Umbilical cord (tissue), 2 donors: ENCODE measurements around the gene CRYAB. TPM values are rescaled to one million over a fixed set of nuclear protein-coding genes. Genes with fewer than 3 reads are reported as not detected.
"Not testable (repeated sequence)": the region's sequence is repeated elsewhere in the genome, so short reads cannot be mapped to it uniquely, and the experiment has no call there.

ENCODE experiments used
- DNase-seq: peaks from one replicate; pipeline ENCODE4 v3.0.0-alpha.2; 2015; ENCODE audit warnings: low spot score
- total RNA-seq: library from RNA; depleted of rRNA; stranded (reverse); fragments of >200 nt; gene quantifications from one replicate; pipeline ENCODE4 v1.2.3, GENCODE V29; 2014; ENCODE audit warnings: low replicate concordance; ENCODE audit not compliant: insufficient read depth

CRYAB gene
- total RNA-seq, 1 donor from 2014 or later, result 55.6 TPM

DNA sequence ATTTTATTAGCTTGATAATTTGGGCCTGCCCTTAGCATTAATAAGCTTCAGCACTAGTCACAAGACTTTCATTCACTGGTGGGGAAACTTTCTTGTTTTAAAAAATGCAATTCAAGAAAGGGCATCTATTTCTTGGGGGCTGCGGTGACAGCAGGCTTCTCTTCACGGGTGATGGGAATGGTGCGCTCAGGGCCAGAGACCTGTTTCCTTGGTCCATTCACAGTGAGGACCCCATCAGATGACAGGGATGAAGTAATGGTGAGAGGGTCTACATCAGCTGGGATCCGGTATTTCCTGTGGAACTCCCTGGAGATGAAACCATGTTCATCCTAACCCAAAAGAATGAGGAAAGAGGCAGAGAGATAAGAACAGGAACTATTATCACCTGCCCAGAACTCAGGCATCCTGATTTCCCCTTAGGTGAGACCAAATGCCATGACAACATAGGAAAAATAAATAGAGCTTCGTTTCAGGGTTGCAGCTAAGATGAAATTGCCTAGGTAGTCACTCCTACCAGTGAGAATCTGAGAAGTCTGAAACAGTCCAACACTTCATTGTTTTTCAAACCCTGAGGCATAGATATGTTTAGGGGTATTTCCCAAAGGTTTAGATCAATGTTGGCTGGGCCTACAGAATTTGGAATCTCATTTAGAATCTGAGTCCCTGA is 2.8 kb downstream of the CRYAB start:
- no peak for DNase-seq

DNA sequence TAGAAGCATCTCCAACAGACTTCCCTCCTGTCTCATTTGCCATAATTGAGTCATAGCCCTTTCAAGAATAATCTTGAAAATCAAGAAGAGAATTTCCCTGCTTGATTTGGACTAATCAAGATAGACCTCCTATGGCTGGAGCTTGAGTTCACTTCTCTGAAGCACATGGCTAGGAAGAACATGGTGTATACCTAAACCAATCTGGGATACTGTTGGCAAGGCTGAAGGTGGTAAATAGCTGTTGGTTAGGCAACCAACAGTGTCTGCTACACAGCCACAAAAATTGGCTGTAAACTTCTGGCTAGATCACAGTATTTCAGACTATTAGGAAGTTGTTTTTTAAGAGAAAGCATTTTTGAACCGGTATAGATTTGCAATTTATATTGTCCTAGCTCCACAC is 4.9 kb downstream of the CRYAB start:
- DNase-seq, result no peak

DNA sequence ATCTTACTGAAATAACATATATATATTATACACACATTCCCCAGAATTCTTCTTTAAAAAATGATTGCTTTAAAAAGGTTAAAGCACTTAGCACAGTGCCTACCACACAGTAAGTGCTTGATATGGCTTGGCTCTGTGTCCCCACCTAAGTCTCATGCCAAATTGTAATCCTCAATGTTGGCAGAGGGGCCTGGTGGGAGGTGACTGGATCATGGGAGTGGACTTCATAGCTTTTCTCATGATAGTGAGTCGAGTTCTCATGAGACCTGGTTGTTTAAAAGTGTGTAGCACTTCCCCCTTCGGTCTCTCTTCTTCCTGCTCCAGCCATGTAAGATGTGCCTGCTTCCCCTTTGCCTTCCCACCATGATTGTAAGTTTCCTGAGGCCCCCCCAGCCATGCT is 6.2 kb downstream of the CRYAB start:
- DNase-seq, result peak; percentile 55

DNA sequence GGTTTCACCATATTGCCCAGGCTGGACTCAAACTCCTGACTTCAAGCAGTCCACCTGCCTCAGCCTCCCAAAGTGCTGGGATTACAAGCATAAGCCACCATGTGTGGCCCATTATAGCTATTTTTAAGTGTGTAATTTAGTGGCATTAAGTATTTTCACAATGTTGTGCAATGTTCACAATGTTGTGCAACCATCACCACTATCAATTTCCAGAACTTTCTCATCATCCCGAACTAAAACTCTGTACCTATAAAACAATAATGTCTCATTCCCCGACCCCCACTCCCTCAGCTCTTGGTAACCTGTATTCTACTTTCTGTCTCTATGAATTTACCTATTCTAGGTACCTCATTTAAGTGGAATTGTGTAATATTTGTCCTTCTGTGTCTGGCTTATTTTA is 24.7 kb downstream of the CRYAB start:
- DNase-seq, result no peak

DNA sequence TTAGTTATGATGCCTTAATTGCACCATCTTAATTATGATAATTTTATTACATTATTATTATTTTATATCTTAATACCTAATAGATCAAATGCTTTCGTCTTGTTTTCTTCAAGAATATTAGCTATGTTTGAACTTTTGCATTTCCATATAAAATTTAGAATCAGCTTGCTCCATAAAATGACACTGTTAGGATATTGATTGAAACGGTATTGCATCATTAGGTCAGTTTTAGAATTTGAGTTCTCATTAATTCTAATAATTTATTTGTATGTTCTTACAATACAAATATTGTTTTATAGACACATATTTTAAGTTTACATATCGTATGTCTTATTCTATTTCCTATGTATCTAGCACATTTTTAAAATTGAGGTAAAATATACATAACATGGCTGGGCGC is 25.5 kb downstream of the CRYAB start:
- DNase-seq, result no peak

DNA sequence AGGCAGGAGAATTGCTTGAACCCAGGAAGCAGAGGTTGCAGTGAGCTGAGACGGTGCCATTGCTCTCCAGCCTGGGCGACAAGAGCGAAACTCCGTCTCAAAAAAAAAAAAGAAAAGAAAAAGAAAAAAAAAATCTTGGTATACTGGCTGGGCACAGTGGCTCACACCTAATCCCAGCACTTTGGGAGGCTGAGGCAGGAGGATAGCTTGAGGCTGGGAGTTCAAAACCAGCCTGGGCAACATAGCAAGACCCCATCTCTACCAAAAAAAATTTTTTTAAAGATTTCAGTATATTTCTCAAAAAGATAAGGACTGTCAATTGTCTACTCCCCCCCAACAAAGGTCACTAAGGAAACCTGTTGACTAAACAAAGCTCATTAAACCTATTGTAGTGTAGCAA is 26.5 kb downstream of the CRYAB start:
- not testable (repeated sequence) for DNase-seq

DNA sequence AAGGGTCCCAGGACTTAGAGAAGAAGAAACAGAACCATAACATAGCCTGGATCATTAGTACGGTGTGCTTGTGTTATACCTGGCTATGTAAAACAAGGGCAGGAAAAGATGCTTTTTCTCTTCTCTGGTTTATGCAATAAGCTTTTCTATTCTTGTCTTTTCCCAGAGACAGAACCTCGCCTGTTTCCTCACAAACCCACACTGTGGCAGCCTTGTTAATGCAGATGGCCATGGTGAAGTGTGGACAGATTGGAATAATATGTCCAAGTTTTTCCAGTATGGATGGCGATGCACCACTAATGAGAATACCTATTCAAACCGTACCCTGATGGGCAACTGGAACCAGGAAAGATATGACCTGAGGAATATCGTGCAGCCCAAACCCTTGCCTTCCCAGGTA is 29.4 kb downstream of the CRYAB start:
- no peak for DNase-seq

DNA sequence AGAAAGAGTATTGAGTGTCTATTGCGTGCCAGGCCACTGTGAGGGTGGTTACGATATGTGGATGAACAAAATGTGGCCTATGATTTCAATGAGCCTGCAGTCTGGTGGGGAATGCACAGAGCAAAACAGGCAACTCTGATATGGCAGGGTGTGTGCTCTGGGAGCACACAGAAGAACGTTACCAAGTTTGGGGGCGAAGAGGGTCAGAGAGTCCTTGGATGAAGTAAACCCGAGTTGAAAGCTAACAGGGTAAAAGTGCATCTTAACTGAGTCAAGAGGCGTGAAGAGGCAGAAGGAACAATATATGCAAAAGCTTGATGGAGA is 32.0 kb downstream of the CRYAB start:
- DNase-seq, result no peak

DNA sequence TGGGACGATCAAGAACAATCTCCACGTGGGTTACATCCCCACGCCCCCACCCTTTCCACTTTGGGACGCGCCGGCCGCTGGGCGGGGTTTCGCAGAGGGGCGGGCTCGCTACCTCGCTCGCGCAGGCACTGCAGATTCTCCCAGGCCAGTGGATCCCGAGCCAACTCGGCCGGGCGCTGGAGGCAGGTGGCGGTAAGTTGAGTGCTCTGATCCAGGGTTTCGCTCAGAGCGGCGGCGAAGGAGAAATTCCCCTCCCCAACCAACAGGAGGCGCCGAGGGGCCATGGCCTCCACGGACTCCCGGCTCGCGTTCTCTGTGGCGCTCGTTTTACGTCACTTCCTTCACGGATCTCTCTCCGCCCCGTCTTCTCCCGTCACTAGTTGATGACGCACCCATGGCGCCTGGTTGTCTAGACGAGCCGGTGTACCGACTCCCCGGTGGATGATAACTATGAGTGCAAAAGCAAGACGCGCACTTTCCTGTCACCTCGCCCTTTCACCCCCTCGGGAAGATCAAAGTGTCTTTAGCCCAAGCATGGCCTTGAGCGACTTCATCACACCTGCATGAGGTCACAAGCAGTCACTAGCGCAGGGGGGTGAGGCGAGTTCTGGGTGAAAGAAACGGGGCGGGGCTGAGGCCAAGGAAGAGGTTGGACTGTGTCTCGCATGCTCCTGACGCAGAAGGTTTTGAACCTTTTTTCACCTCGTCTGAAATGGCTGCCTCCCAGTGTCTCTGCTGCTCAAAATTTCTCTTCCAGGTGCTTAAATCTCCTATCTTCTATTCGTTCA is 32.5 kb downstream of the CRYAB start, which contains the start of the genes CFAP68 and FDXACB1:
CFAP68 (plus strand) TSS at position 693 of the 788 bp plus-strand sequence; CDS start at position 713, 20 bp downstream.
FDXACB1 (minus strand) TSS at position 317 of the 788 bp plus-strand sequence; CDS start at position 284, 33 bp downstream.
- peak; percentile 99 for DNase-seq

DNA sequence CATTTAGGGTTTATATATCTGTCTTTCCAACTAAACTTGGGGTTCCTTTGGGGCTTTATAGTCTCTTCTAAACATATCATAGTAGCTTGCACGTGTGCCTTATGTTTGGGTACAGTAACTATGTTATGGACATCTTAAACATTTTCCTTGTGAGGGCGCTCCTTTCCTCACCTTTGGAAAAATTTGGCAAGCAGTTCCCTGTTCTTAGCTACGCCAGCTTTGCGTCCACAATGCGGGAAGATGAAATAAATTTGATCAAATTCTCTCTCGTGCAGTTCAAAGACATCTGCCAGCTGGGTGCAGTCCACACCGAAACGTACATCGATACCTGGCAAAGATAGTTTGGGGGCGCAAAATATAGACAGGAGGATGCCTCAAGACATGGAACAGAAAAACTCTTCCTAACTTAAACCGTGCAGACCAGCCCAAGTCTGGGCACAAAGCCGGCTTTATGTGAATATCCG is 33.2 kb downstream of the CRYAB start:
- DNase-seq, result no peak

DNA sequence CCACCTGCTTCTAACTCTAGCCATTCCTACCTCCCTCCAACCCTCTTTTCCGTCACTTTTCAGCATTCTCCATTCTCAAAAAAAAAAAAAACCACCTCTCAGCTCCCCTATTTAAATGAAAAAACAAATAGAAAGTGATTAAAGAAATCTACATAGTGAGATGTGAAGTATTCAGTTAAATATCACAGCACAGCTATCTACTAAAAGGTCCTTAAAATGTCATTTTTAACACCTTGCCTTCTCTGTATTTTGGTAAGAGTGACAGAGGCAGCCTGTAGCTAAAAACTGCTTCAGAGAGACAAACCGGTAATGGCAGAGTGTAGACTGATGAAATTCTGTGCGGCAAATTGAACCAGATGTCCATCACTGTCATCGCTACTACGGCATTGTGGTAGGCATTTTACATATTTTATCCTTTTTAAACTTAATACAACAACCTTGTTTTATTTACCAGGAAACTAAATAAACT is 39.8 kb downstream of the CRYAB start:
- no peak for DNase-seq

DNA sequence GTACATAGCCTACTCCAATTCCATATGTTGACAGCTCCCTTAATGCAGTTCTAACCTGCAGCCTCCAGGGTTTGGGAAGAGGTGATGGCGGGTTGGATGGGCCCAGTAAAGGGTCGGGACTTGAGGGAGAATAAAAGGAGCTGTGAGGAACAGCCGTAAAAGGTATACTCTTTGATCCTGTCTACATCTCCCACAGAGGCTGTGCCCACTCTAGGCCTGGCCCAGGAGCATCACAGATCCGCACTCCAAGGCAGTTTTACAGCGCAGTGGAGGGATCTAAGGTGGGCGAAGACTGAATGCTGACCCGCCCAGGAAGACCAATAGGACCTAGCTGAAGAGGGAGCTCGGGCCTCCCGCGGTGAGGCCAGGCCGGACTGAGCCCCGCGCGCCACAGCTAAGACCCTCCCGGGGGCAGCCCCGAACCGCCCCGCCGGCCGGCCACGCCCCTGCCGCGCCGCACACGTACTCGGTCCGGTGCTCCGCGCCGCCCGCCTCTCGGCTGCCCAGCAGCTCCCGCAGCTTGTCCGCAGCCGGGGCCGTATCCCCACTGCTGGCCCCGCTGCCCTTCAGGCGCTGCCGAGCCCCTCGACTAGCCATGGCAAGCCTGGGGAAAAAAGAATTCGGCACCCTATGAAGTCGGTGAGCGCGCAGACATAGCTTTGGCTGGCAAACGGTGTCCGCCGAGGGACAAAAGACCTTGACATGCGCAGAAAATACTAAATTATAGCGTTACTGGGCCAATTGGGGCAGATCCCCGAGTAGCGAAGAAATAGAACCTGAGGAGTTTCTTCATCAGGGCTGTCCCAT is 40.5 kb downstream of the CRYAB start, which contains the start of gene ALG9:
ALG9 (minus strand) TSS at position 696 of the 807 bp plus-strand sequence; CDS start at position 597, 99 bp downstream.
- DNase-seq, result peak; percentile 80

DNA sequence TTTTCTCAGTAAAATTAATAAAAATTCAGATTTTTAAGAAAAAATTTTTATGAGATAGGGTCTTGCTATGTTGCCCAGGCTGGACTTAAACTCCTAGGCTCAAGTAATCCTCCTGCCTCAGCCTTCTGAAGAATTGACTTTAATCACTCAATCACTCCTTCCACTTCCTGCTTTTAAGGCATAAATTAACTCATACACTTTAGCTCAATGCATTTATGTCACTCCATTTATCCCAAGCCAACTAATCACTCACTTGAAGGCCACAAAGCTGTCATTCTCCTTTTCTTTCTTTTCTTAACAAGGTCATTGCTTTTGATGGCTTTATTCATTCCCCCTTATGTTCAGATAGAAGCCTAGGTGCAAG is 41.1 kb downstream of the CRYAB start:
- no peak for DNase-seq

DNA sequence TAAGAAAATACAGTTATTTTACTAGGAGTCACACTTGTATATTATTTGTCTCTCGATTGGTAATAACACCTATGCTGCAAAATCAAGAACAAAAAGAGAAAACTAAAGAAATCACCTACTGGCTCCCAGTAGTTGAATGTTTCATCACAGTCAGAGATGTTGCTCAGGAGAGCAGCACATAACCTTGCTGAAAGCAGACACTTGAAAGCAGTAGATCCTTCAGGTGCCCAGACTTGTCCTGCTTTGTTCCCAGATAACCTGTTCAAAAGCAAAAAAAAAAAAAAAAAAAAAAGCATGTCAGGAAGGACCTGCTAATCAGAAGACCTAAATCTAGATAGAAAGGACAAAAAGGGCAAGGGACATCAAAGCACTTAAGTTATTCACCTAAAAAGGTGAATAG is 41.5 kb downstream of the CRYAB start:
- DNase-seq, result no peak

DNA sequence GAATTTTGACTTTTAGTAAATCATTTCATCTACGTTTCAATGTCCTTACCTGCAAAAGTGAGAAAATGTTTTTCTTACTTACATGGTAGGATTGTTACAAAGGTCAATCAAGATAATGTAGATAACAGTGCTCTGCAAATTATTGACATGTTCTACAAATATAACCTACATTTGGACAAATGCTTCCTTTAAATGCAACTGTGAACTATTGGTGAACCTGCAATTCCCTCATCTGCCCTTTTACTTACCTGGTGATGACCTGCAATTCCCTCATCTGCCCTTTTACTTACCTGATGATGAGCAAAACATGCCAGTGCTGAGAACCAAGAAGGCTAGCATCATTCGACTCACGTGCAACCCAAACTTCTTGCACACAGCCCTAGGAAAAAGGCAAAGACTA is 51.3 kb downstream of the CRYAB start:
- no peak for DNase-seq

Other genes with a start within 250 kb of the CRYAB start
- gene PPP2R1B, start 145.4 kb downstream of the CRYAB start, total RNA-seq, result 19.7 TPM
- gene ALG9, start 40.2 kb downstream of the CRYAB start, total RNA-seq, result 54.7 TPM
- 0.48 TPM for gene FDXACB1, start 32.6 kb downstream of the CRYAB start, total RNA-seq
- 35.2 TPM for gene CFAP68, start 32.2 kb downstream of the CRYAB start, total RNA-seq
- gene HSPB2, start 964 bp upstream of the CRYAB start, total RNA-seq, result not detected
- gene C11orf52, start 7.1 kb upstream of the CRYAB start, total RNA-seq, result 1.9 TPM
- 79.0 TPM for gene DIXDC1, start 25.6 kb upstream of the CRYAB start, total RNA-seq
- gene DLAT, start 113.6 kb upstream of the CRYAB start, total RNA-seq, result 16.6 TPM
- not detected for gene PIH1D2, start 162.2 kb upstream of the CRYAB start, total RNA-seq
- gene NKAPD1, start 162.5 kb upstream of the CRYAB start, total RNA-seq, result 18.3 TPM
- 37.3 TPM for gene TIMM8B, start 175.0 kb upstream of the CRYAB start, total RNA-seq
- gene SDHD, start 175.1 kb upstream of the CRYAB start, total RNA-seq, result 110 TPM